WTC11 (cell line): ENCODE results near the gene SLC19A2.

Experiments
- ATF3 ChIP-seq: sonication (generic); formaldehyde crosslinking; conservative IDR thresholded peaks from 2 replicates; pipeline ENCODE4 v1.8.1; 2022; ENCODE audit warnings: mild to moderate bottlenecking, missing genetic modification reagents
- RORB ChIP-seq: fragments of 250-450 bp; sonication (Bioruptor Pico); IDR thresholded peaks from 2 replicates; pipeline ENCODE4 v1.9.0; 2021; ENCODE audit warnings: mild to moderate bottlenecking
- ZNF512 ChIP-seq: sonication (generic); formaldehyde crosslinking; IDR thresholded peaks from 2 replicates; pipeline ENCODE4 v1.8.1; 2022; ENCODE audit warnings: missing genetic modification reagents, borderline replicate concordance
- TF ChIP-seq, protein P1 (sequence below): sonication (generic); formaldehyde crosslinking; IDR thresholded peaks from 2 replicates; pipeline ENCODE4 v1.8.0; 2022; ENCODE audit warnings: mild to moderate bottlenecking, missing genetic modification reagents
- TF ChIP-seq, protein P2 (sequence below): sonication (generic); formaldehyde crosslinking; IDR thresholded peaks from 2 replicates; pipeline ENCODE4 v1.8.1; 2023; ENCODE audit warnings: mild to moderate bottlenecking, missing genetic modification reagents, moderate library complexity

DNA sequence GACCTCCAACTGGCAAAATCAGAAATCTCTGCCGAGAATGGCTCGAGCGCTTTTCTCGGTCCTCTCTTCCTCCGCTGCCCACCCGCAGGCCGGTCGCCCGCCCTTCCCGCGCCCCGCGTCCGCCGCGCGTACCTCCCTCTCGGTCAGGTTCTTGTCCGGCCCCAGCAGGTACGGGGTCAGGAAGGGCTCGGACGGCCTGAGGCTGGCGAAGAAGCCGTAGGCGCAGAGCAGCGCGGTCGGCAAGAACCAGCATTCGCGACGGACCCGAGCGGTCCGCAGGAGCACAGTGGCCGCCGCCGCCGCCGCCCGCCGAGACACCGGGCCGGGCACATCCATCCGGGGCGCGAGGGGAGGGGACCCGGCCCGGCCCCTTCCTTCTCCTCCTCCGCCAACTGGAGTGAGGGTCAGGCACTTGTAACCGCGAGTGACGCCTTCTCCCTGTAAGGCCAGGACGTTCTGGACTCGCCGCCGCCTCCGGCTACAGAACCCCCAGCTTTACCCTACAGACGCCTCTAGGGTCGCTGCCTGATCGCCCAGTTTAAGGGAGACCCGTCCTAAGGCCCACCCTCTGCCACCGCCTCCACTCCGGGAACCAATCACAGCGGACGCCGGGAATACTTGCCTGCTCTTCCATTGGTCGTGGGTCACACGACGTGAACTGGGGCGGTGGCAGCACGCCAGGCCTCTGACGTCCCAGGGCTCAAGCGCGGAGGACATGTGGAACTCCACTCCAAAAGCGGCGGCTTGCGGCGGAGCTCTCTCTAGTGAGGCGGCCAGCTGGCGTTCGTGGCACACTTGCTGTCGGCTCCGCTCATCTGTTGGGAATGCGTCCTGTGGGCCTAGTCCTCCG is at the start of gene SLC19A2:
- TF ChIP-seq, protein P1, sequence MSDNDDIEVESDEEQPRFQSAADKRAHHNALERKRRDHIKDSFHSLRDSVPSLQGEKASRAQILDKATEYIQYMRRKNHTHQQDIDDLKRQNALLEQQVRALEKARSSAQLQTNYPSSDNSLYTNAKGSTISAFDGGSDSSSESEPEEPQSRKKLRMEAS (CRISPR knock-in tag): peak; percentile 92
- TF ChIP-seq ATF3 (CRISPR knock-in tag): no peak
- no peak for TF ChIP-seq RORB
- no peak for TF ChIP-seq ZNF512
- TF ChIP-seq, protein P2, sequence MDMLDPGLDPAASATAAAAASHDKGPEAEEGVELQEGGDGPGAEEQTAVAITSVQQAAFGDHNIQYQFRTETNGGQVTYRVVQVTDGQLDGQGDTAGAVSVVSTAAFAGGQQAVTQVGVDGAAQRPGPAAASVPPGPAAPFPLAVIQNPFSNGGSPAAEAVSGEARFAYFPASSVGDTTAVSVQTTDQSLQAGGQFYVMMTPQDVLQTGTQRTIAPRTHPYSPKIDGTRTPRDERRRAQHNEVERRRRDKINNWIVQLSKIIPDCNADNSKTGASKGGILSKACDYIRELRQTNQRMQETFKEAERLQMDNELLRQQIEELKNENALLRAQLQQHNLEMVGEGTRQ (CRISPR knock-in tag): peak; percentile 77
